ENCODE data around the gene NR2E1. TPM values are rescaled to one million over a fixed set of nuclear protein-coding genes. Genes with fewer than 3 reads are reported as not detected.

NR2E1 gene
- total RNA-seq, 1 donor from 2014 or later: not detected

DNA sequence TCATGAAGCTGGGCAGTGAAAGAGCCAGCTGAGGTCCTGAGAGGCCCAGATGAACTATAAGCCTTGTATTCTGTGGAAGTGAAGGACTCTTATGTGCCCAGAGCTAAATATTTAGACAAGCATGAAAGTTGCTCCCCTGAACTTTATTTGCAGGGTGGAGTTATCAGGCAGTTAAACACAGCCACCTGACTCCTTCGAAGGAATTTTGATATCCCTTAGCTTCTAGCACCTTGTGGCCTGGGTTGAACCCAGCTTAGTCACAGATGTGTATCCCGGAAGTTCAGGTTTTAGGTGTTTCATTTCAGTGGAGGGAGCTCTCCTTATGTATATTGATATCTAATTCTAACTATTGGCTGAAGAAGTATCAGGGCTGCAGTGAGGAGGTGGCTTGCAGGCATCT lies 20.4 kb downstream of the NR2E1 start:
- Histone ChIP-seq H3K9me3 (ENCODE audit: control insufficient read depth in 3 of 3, low read length in 3 of 3) (no peaks in the 10 kb centered on the region), H3K4me3 (ENCODE audit: low read length in 3 of 3) (no peak overlapping the region), H3K27me3 (ENCODE audit: control insufficient read depth in 3 of 3, insufficient read depth in 3 of 3, low read length in 3 of 3) (peaks cover 6 to 15% (median 9%) of the 10 kb centered on the region in 3 donors), H3K9ac (ENCODE audit: low read depth in 1 of 3, low read length in 3 of 3) (no peak overlapping the region), H3K36me3 (ENCODE audit: control insufficient read depth in 3 of 3, insufficient read depth in 3 of 3, low read length in 3 of 3) (no peaks in the 10 kb centered on the region), H3K27ac (ENCODE audit: low read depth, low read length) (no peak overlapping the region), H3K4me1 (ENCODE audit: control insufficient read depth in 3 of 3, insufficient read depth in 3 of 3, low read length in 3 of 3) (no peaks in the 10 kb centered on the region)

GRCh38 chr6:108187519-108187918 lies 21.7 kb downstream of the NR2E1 start:
- H3K4me3 ChIP-seq (ENCODE audit: low read length in 3 of 3): no peak overlapping the region
- peaks cover 3 to 13% (median 4%) of the 10 kb centered on the region in 3 donors for H3K27me3 ChIP-seq (ENCODE audit: control insufficient read depth in 3 of 3, insufficient read depth in 3 of 3, low read length in 3 of 3)
- no peaks in the 10 kb centered on the region for H3K36me3 ChIP-seq (ENCODE audit: control insufficient read depth in 3 of 3, insufficient read depth in 3 of 3, low read length in 3 of 3)
- no peaks in the 10 kb centered on the region for H3K4me1 ChIP-seq (ENCODE audit: control insufficient read depth in 3 of 3, insufficient read depth in 3 of 3, low read length in 3 of 3)
- H3K9ac ChIP-seq (ENCODE audit: low read depth in 1 of 3, low read length in 3 of 3): no peak overlapping the region
- H3K27ac ChIP-seq (ENCODE audit: low read depth, low read length): no peak overlapping the region
- H3K9me3 ChIP-seq (ENCODE audit: control insufficient read depth in 3 of 3, low read length in 3 of 3): no peaks in the 10 kb centered on the region

DNA sequence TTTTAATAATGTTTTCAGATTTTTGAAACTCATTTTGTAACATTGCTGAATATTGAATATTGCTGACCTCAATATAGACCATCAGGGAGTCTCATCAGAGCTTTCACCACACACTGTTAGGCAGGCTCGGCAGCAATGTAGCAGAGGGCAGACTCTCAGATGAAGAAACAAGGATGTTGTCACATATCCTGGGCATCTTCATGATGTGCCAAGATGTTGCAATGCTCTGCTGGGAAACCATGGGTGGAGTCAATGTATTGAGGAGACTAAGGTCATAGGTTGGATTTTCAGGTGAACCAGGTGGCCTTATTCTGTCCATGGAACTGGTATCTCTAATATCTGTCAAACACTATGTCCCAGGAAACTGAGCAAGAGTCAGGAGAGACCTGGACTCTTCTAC lies 27.3 kb downstream of the NR2E1 start:
- no peaks in the 10 kb centered on the region for H3K4me1 ChIP-seq (ENCODE audit: control insufficient read depth in 3 of 3, insufficient read depth in 3 of 3, low read length in 3 of 3)
- no peak overlapping the region for H3K9ac ChIP-seq (ENCODE audit: low read depth in 1 of 3, low read length in 3 of 3)
- H3K4me3 ChIP-seq (ENCODE audit: low read length in 3 of 3): no peak overlapping the region
- no peaks in the 10 kb centered on the region for H3K36me3 ChIP-seq (ENCODE audit: control insufficient read depth in 3 of 3, insufficient read depth in 3 of 3, low read length in 3 of 3)
- peaks cover 6 to 10% (median 6%) of the 10 kb centered on the region in 3 donors for H3K27me3 ChIP-seq (ENCODE audit: control insufficient read depth in 3 of 3, insufficient read depth in 3 of 3, low read length in 3 of 3)
- no peaks in the 10 kb centered on the region for H3K9me3 ChIP-seq (ENCODE audit: control insufficient read depth in 3 of 3, low read length in 3 of 3)
- H3K27ac ChIP-seq (ENCODE audit: low read depth, low read length): no peak overlapping the region

GRCh38 chr6:108193835-108194234 lies 28.0 kb downstream of the NR2E1 start:
- Histone ChIP-seq H3K36me3 (ENCODE audit: control insufficient read depth in 3 of 3, insufficient read depth in 3 of 3, low read length in 3 of 3) (no peaks in the 10 kb centered on the region), H3K27ac (ENCODE audit: low read depth, low read length) (no peak overlapping the region), H3K4me1 (ENCODE audit: control insufficient read depth in 3 of 3, insufficient read depth in 3 of 3, low read length in 3 of 3) (no peaks in the 10 kb centered on the region), H3K4me3 (ENCODE audit: low read length in 3 of 3) (no peak overlapping the region), H3K9ac (ENCODE audit: low read depth in 1 of 3, low read length in 3 of 3) (no peak overlapping the region), H3K27me3 (ENCODE audit: control insufficient read depth in 3 of 3, insufficient read depth in 3 of 3, low read length in 3 of 3) (peaks cover 4 to 10% (median 6%) of the 10 kb centered on the region in 3 donors), H3K9me3 (ENCODE audit: control insufficient read depth in 3 of 3, low read length in 3 of 3) (no peaks in the 10 kb centered on the region)

DNA sequence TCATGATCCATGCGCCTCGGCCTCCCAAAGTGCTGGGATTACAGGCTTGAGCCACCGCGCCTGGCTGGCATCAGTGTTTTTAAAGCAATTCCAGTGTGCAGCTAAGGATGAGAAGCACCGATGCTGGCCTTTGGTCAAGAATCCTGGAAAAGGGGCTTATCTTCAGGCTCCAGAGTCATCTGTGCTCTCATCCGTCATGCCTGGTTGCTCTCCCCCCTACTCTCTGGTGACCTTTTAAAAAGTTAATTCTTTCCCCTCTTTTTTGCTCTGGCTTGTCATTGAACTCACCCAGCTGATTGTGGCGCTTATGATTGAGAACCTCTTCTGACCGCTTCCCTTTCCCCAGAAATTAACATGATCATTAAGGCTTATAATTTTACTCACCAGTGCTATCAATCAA lies 28.7 kb downstream of the NR2E1 start:
- no peaks in the 10 kb centered on the region for H3K36me3 ChIP-seq (ENCODE audit: control insufficient read depth in 3 of 3, insufficient read depth in 3 of 3, low read length in 3 of 3)
- no peak overlapping the region for H3K4me3 ChIP-seq (ENCODE audit: low read length in 3 of 3)
- H3K4me1 ChIP-seq (ENCODE audit: control insufficient read depth in 3 of 3, insufficient read depth in 3 of 3, low read length in 3 of 3): no peaks in the 10 kb centered on the region
- H3K27me3 ChIP-seq (ENCODE audit: control insufficient read depth in 3 of 3, insufficient read depth in 3 of 3, low read length in 3 of 3): peaks cover 4 to 10% (median 6%) of the 10 kb centered on the region in 3 donors
- no peaks in the 10 kb centered on the region for H3K9me3 ChIP-seq (ENCODE audit: control insufficient read depth in 3 of 3, low read length in 3 of 3)
- H3K27ac ChIP-seq (ENCODE audit: low read depth, low read length): no peak overlapping the region
- H3K9ac ChIP-seq (ENCODE audit: low read depth in 1 of 3, low read length in 3 of 3): no peak overlapping the region

GRCh38 chr6:108195209-108195608 lies 29.4 kb downstream of the NR2E1 start:
- H3K27me3 ChIP-seq (ENCODE audit: control insufficient read depth in 3 of 3, insufficient read depth in 3 of 3, low read length in 3 of 3): peaks cover 4 to 10% (median 6%) of the 10 kb centered on the region in 3 donors
- no peak overlapping the region for H3K9ac ChIP-seq (ENCODE audit: low read depth in 1 of 3, low read length in 3 of 3)
- no peaks in the 10 kb centered on the region for H3K4me1 ChIP-seq (ENCODE audit: control insufficient read depth in 3 of 3, insufficient read depth in 3 of 3, low read length in 3 of 3)
- no peaks in the 10 kb centered on the region for H3K9me3 ChIP-seq (ENCODE audit: control insufficient read depth in 3 of 3, low read length in 3 of 3)
- no peak overlapping the region for H3K27ac ChIP-seq (ENCODE audit: low read depth, low read length)
- no peaks in the 10 kb centered on the region for H3K36me3 ChIP-seq (ENCODE audit: control insufficient read depth in 3 of 3, insufficient read depth in 3 of 3, low read length in 3 of 3)
- H3K4me3 ChIP-seq (ENCODE audit: low read length in 3 of 3): no peak overlapping the region

DNA sequence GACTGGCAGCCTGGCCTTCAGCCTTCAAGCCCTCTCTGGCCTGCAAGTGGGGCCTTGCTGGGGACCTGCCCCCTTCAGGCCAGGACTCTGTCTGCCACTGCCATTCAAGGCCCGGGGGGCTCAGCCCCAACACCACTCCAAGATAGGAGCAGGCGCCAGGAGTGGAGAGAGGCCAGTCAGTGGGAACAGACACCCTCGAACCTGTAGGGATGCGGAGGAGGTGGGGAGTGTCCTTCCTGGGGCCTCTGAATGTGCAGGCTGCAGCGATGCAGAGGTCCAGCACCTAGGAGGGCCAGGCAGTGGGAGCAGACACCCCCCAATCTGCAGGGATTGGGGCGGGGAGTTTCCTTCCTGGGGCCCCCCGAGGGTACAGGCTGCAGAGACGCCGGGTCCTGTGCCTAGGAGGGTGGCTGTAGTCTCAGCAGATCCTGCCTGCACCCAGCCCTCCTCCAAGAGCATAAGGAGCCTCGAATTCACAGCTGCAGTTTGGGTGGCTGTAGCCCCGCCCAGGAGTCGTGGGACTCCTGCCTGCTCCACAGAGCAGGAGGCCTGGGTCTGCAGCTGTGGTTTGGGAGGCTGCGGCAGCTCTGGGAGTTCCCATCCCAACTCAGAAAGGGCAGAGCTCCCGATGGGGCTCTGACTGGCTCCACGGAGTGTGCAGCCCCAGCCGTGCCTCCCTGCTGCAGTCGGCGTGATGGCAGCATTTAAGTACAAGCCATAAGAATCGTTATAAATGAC lies 33.1 kb downstream of the NR2E1 start:
- peaks cover 3 to 7% (median 5%) of the 10 kb centered on the region in 3 donors for H3K4me1 ChIP-seq (ENCODE audit: control insufficient read depth in 3 of 3, insufficient read depth in 3 of 3, low read length in 3 of 3)
- H3K4me3 ChIP-seq (ENCODE audit: low read length in 3 of 3): no peak overlapping the region
- no peak overlapping the region for H3K9ac ChIP-seq (ENCODE audit: low read depth in 1 of 3, low read length in 3 of 3)
- H3K9me3 ChIP-seq (ENCODE audit: control insufficient read depth in 3 of 3, low read length in 3 of 3): no peaks in the 10 kb centered on the region
- H3K27me3 ChIP-seq (ENCODE audit: control insufficient read depth in 3 of 3, insufficient read depth in 3 of 3, low read length in 3 of 3): peaks cover 0 to 6% (median 4%) of the 10 kb centered on the region in 3 donors
- no peak overlapping the region for H3K27ac ChIP-seq (ENCODE audit: low read depth, low read length)
- no peaks in the 10 kb centered on the region for H3K36me3 ChIP-seq (ENCODE audit: control insufficient read depth in 3 of 3, insufficient read depth in 3 of 3, low read length in 3 of 3)

- H3K36me3 ChIP-seq (ENCODE audit: control insufficient read depth in 3 of 3, insufficient read depth in 3 of 3, low read length in 3 of 3): no peaks in the 10 kb centered on the region
- no peak overlapping the region for H3K4me3 ChIP-seq (ENCODE audit: low read length in 3 of 3)
- no peak overlapping the region for H3K9ac ChIP-seq (ENCODE audit: low read depth in 1 of 3, low read length in 3 of 3)
- peaks cover 0 to 2% (median 1%) of the 10 kb centered on the region in 3 donors for H3K27me3 ChIP-seq (ENCODE audit: control insufficient read depth in 3 of 3, insufficient read depth in 3 of 3, low read length in 3 of 3)
- peaks cover 3 to 7% (median 5%) of the 10 kb centered on the region in 3 donors for H3K4me1 ChIP-seq (ENCODE audit: control insufficient read depth in 3 of 3, insufficient read depth in 3 of 3, low read length in 3 of 3)
- H3K27ac ChIP-seq (ENCODE audit: low read depth, low read length): no peak overlapping the region
- no peaks in the 10 kb centered on the region for H3K9me3 ChIP-seq (ENCODE audit: control insufficient read depth in 3 of 3, low read length in 3 of 3)
Measured at GRCh38 chr6:108200186-108200585, 34.4 kb downstream of the NR2E1 start.

- Histone ChIP-seq H3K4me3 (ENCODE audit: low read length in 3 of 3) (no peak overlapping the region), H3K9ac (ENCODE audit: low read depth in 1 of 3, low read length in 3 of 3) (no peak overlapping the region), H3K27me3 (ENCODE audit: control insufficient read depth in 3 of 3, insufficient read depth in 3 of 3, low read length in 3 of 3) (no peaks in the 10 kb centered on the region), H3K4me1 (ENCODE audit: control insufficient read depth in 3 of 3, insufficient read depth in 3 of 3, low read length in 3 of 3) (peaks cover 3 to 7% (median 5%) of the 10 kb centered on the region in 3 donors), H3K36me3 (ENCODE audit: control insufficient read depth in 3 of 3, insufficient read depth in 3 of 3, low read length in 3 of 3) (no peaks in the 10 kb centered on the region), H3K27ac (ENCODE audit: low read depth, low read length) (no peak overlapping the region), H3K9me3 (ENCODE audit: control insufficient read depth in 3 of 3, low read length in 3 of 3) (no peaks in the 10 kb centered on the region)
Measured at GRCh38 chr6:108200631-108201030, 34.8 kb downstream of the NR2E1 start.

DNA sequence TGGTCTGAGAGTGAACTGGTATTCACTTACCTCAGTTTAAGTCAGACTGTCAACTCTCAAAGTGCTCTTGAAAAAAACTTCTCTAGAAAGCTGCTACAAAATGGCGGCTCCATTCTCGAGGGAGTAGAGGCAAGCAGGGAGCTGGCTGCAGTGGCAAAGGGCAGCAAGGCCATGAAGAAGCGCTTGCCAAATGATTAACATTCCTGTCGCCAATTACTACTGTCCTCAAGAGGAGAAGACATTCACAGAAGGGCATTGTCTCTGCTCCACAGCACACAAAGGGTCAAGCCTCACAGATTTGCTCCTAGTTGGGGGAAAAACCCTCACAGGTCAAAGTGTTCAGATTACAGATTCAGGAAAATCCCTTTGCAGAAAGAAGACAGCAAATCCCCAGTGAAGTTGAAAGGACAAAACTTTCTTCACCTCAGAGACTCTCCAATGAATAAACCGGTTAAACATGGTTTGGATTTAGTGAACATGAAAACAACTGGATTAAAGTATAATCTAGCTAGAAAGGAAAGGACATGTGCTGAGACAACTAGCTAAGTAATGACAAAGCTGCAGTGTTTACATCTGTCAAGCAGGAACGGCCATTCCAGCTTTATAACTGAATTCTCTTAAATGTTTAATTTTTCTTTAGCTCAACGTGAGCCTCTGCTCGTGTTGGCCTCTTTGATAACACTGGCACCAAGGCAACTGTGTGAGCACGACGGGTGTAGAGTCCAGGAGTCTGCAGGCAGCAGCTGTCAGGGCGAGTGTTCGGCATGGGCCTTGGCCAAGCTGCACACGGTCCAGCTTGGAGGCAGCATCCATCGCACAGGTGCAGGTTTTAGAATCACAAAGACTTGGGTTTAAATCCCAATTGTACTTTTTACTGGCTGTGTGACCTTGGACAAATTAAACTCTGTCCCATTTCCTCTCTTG lies 37.6 kb downstream of the NR2E1 start:
- H3K9me3 ChIP-seq (ENCODE audit: control insufficient read depth in 3 of 3, low read length in 3 of 3): no peaks in the 10 kb centered on the region
- H3K27ac ChIP-seq (ENCODE audit: low read depth, low read length): no peak overlapping the region
- H3K4me3 ChIP-seq (ENCODE audit: low read length in 3 of 3): no peak overlapping the region
- H3K9ac ChIP-seq (ENCODE audit: low read depth in 1 of 3, low read length in 3 of 3): no peak overlapping the region
- H3K4me1 ChIP-seq (ENCODE audit: control insufficient read depth in 3 of 3, insufficient read depth in 3 of 3, low read length in 3 of 3): peaks cover 3 to 7% (median 5%) of the 10 kb centered on the region in 3 donors
- H3K27me3 ChIP-seq (ENCODE audit: control insufficient read depth in 3 of 3, insufficient read depth in 3 of 3, low read length in 3 of 3): no peaks in the 10 kb centered on the region
- H3K36me3 ChIP-seq (ENCODE audit: control insufficient read depth in 3 of 3, insufficient read depth in 3 of 3, low read length in 3 of 3): peaks cover 0 to 6% (median 3%) of the 10 kb centered on the region in 3 donors
